ENCODE results near the gene ORMDL1. TPM values are rescaled to one million over a fixed set of nuclear protein-coding genes. Genes with fewer than 3 reads are reported as not detected.

Gene ORMDL1
- total and polyA plus RNA-seq, 2 of the 13 experiments (the other 11 are each of a cell fraction or from before 2014, with no cell fraction given): 67.5 to 160 TPM

GRCh38 chr2:189783927-189784867 is at the start of gene ORMDL1, which contains the start of gene PMS1 (continued):
- peak; percentile 96 for TF ChIP-seq NFATC3 (CRISPR knock-in tag; IDR thresholded peaks at IDR 0.05)
- TF ChIP-seq GPBP1L1 (CRISPR knock-in tag; IDR thresholded peaks at IDR 0.05): no peak
- TF ChIP-seq MAZ (IDR thresholded peaks at IDR 0.05; ENCODE audit: borderline replicate concordance, low read depth, low read length): peak; percentile 54; the same call in 1 of the 2 replicates
- peak; percentile 91 for TF ChIP-seq MAZ (CRISPR knock-in tag; IDR thresholded peaks at IDR 0.05; ENCODE audit: low read depth)
- peak; percentile 54; the same call in 1 of the 2 replicates for TF ChIP-seq SMAD1 (CRISPR knock-in tag; IDR thresholded peaks at IDR 0.05; ENCODE audit: borderline replicate concordance, low read depth)
- no peak; the same call in 1 of the 2 replicates for TF ChIP-seq SP140L (CRISPR knock-in tag; IDR thresholded peaks at IDR 0.05; ENCODE audit: borderline replicate concordance)
- TF ChIP-seq CEBPG (CRISPR knock-in tag; IDR thresholded peaks at IDR 0.05): 0 out of 2 replicates have a peak, but pooled peaks have one; percentile 9
- peak; percentile 99 for TF ChIP-seq ZNF333 (CRISPR knock-in tag; IDR thresholded peaks at IDR 0.05; ENCODE audit: borderline replicate concordance)
- no peak for TF ChIP-seq ZNF496 (CRISPR knock-in tag; IDR thresholded peaks at IDR 0.05; ENCODE audit: insufficient replicate concordance)
- peak; percentile 13; the same call in 1 of the 2 replicates for TF ChIP-seq NFE2L1 (CRISPR knock-in tag; IDR thresholded peaks at IDR 0.05; ENCODE audit: borderline replicate concordance)
- TF ChIP-seq IRF1 (CRISPR knock-in tag; IDR thresholded peaks at IDR 0.05; ENCODE audit: low read depth): no peak
- TF ChIP-seq TCF7L2 (IDR thresholded peaks at IDR 0.05; ENCODE audit: low read depth, low read length): no peak
- TF ChIP-seq MED1 (CRISPR knock-in tag; IDR thresholded peaks at IDR 0.05): peak; percentile 83; the same call in 1 of the 2 replicates
- peak; percentile 87 for TF ChIP-seq ZBTB8A (CRISPR knock-in tag; IDR thresholded peaks at IDR 0.05; ENCODE audit: borderline replicate concordance, low read depth)
- TF ChIP-seq KAT7 (CRISPR knock-in tag; IDR thresholded peaks at IDR 0.05; ENCODE audit: borderline replicate concordance): peak; percentile 89
- no peak for TF ChIP-seq MATR3 (CRISPR knock-in tag; IDR thresholded peaks at IDR 0.05)
- TF ChIP-seq CBX1 (IDR thresholded peaks at IDR 0.05; ENCODE audit: low read depth): peak; percentile 91
- no peak for TF ChIP-seq ZFP1 (CRISPR knock-in tag; IDR thresholded peaks at IDR 0.05)
- TF ChIP-seq IKZF4 (CRISPR knock-in tag; IDR thresholded peaks at IDR 0.05; ENCODE audit: borderline replicate concordance, low read depth, not compliant biosample characterization): peak; percentile 94
- TF ChIP-seq PLSCR1 (CRISPR knock-in tag; IDR thresholded peaks at IDR 0.05; ENCODE audit: borderline replicate concordance): peak; percentile 94; the same call in 1 of the 2 replicates
- peak; percentile 39; the same call in 1 of the 2 replicates for TF ChIP-seq RAD21 (CRISPR knock-in tag; IDR thresholded peaks at IDR 0.05)
- TF ChIP-seq DNMT1 (CRISPR knock-in tag; IDR thresholded peaks at IDR 0.05): peak; percentile 68; the same call in 1 of the 2 replicates
- peak; percentile 39; the same call in 1 of the 2 replicates for TF ChIP-seq BRCA1 (CRISPR knock-in tag; IDR thresholded peaks at IDR 0.05)
- TF ChIP-seq, protein P1, sequence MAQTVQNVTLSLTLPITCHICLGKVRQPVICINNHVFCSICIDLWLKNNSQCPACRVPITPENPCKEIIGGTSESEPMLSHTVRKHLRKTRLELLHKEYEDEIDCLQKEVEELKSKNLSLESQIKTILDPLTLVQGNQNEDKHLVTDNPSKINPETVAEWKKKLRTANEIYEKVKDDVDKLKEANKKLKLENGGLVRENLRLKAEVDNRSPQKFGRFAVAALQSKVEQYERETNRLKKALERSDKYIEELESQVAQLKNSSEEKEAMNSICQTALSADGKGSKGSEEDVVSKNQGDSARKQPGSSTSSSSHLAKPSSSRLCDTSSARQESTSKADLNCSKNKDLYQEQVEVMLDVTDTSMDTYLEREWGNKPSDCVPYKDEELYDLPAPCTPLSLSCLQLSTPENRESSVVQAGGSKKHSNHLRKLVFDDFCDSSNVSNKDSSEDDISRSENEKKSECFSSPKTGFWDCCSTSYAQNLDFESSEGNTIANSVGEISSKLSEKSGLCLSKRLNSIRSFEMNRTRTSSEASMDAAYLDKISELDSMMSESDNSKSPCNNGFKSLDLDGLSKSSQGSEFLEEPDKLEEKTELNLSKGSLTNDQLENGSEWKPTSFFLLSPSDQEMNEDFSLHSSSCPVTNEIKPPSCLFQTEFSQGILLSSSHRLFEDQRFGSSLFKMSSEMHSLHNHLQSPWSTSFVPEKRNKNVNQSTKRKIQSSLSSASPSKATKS (CRISPR knock-in tag; IDR thresholded peaks at IDR 0.05): peak; percentile 87; the same call in 1 of the 2 replicates
- peak; percentile 88 for TF ChIP-seq PITX1 (CRISPR knock-in tag; IDR thresholded peaks at IDR 0.05)
